ENCODE results near the gene CRLF2. TPM values are rescaled to one million over a fixed set of nuclear protein-coding genes. Genes with fewer than 3 reads are reported as not detected.
A peak's percentile ranks its signal among the peaks of the same experiment; 100 is the strongest.

CRLF2 gene
- total RNA-seq, 1 experiment from 2014 or later, result 0.34 TPM

DNA sequence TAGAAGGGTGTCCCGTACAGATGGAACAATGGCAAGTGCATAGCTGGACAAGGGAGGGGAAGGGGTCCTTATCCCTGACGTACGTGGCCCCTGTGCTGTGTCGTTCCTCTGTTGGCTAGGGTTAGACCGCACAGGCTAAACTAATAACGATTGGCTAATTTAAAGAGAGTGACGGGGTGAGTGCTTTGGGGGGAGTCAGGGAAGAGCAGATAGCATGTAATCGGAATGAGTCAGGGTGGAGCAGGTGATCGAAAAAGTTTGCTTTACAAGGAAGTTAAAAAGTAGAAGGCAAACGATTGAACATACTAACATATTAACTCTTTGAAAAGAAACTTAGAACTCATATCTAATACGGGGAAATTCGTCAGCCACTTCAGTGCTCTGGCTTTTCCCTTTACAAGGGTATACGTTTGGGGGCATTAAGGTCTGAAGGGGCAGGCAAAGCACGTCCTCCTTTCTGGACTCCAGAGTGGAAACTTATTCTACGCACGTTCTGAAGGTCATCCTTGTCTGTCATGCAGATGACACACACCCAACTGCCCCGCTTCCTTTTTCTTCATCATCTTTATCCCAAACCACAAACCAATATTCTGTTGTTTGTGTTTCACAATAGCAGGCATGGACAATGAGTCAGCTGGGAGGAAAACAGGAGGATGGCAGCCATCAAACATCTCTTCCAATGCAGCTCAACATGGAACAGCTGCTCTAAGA lies 10.2 kb upstream of the CRLF2 start:
- POLR2A ChIA-PET, result no interaction called here
- Histone ChIP-seq H3K27me3 (ENCODE audit: insufficient read depth, low read length) (no peaks in the 10 kb centered on the region), H3K79me2 (ENCODE audit: insufficient read depth, low read length) (no peaks in the 10 kb centered on the region), H3K4me2 (ENCODE audit: low read length) (peak overlapping the region; percentile 25), H3K9me3 (ENCODE audit: control insufficient read depth in 1 of 2, insufficient read depth in 1 of 2, low read depth in 1 of 2, low read length in 2 of 2) (no peaks in the 10 kb centered on the region), H3K9me2 (ENCODE audit: insufficient read depth) (no peaks in the 10 kb centered on the region), H3K36me3 (ENCODE audit: control insufficient read depth in 1 of 2, insufficient read depth in 2 of 2, low read length in 2 of 2) (no peaks in the 10 kb centered on the region), H2AFZ (ENCODE audit: low read depth, low read length, poor library complexity, severe bottlenecking) (no peak overlapping the region), H3K27ac (ENCODE audit: low read depth, low read length) (no peak overlapping the region), H4K20me1 (ENCODE audit: insufficient read depth) (no peaks in the 10 kb centered on the region), H3K9ac (ENCODE audit: low read length) (no peak overlapping the region), H3K4me1 (ENCODE audit: control insufficient read depth in 1 of 2, insufficient read depth in 2 of 2, low read length in 2 of 2) (peaks cover 0 to 9% of the 10 kb centered on the region in 2 experiments; a peak in 1 of 4 replicates), H3K4me3 (replicated peaks in 1 of 2; ENCODE audit: low read depth in 1 of 2, low read length in 2 of 2) (no peak overlapping the region)
- BruUV-seq (replicated peaks), result no TSS peak
- intact Hi-C loops (cut with micrococcal nuclease), result no loop called here
- TF ChIP-seq SP1 (IDR thresholded peaks at IDR 0.05; ENCODE audit: low read depth) (peak; percentile 23; the same call in 1 of the 2 replicates), ZFX (IDR thresholded peaks at IDR 0.05) (no peak), CEBPB (IDR thresholded peaks at IDR 0.05; ENCODE audit: low read depth) (peak; percentile 83)
- DNase-seq (ENCODE audit: low read depth, low spot score) (no peak), ATAC-seq (peak; percentile 34; the same call in 1 of the 2 replicates)
- CTCF ChIA-PET, result no interaction called here
- RAD21 ChIA-PET (ENCODE audit: low non-redundant PET in 1 of 2, low total read pairs in 2 of 2, uncharacterized antibody in 2 of 2, unreplicated experiment in 2 of 2), result no interaction called here

DNA sequence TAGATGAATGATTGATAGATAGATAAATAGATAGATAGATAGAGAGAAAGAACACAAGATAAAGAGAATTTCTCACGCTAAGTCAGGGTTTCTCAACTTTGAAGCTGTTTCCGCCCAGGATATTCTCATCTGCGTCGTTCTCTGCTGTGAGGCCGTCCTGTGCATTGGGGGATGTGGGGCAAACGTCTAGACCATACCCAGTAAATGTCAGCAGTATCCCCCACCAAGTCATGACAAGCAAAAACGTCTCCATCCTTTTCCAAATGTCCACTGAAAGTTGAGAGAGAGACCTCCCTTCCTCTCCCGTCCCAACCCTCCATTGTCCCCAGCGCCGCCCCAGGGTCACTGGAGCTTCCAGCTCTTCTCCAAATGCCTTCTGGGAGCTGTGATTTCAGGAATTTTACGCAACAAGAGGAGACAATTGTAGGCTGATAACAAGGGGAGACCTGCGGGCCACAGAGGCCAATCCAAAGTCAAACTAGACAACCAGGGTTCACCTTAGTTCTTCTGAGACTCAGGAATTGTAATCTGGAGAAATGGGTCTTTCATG lies 8.9 kb upstream of the CRLF2 start:
- Histone ChIP-seq H4K20me1 (ENCODE audit: insufficient read depth) (no peaks in the 10 kb centered on the region), H3K27me3 (ENCODE audit: insufficient read depth, low read length) (no peaks in the 10 kb centered on the region), H3K79me2 (ENCODE audit: insufficient read depth, low read length) (no peaks in the 10 kb centered on the region), H3K9me3 (ENCODE audit: control insufficient read depth in 1 of 2, insufficient read depth in 1 of 2, low read depth in 1 of 2, low read length in 2 of 2) (no peaks in the 10 kb centered on the region), H3K9ac (ENCODE audit: low read length) (no peak overlapping the region), H3K4me3 (replicated peaks in 1 of 2; ENCODE audit: low read depth in 1 of 2, low read length in 2 of 2) (no peak overlapping the region), H3K4me2 (ENCODE audit: low read length) (no peak overlapping the region), H3K27ac (ENCODE audit: low read depth, low read length) (no peak overlapping the region), H3K36me3 (ENCODE audit: control insufficient read depth in 1 of 2, insufficient read depth in 2 of 2, low read length in 2 of 2) (no peaks in the 10 kb centered on the region), H2AFZ (ENCODE audit: low read depth, low read length, poor library complexity, severe bottlenecking) (no peak overlapping the region), H3K4me1 (ENCODE audit: control insufficient read depth in 1 of 2, insufficient read depth in 2 of 2, low read length in 2 of 2) (peaks cover 0 to 9% of the 10 kb centered on the region in 2 experiments; a peak in 1 of 4 replicates), H3K9me2 (ENCODE audit: insufficient read depth) (no peaks in the 10 kb centered on the region)
- RAD21 ChIA-PET (ENCODE audit: low non-redundant PET in 1 of 2, low total read pairs in 2 of 2, uncharacterized antibody in 2 of 2, unreplicated experiment in 2 of 2), result no interaction called here
- POLR2A ChIA-PET, result no interaction called here
- no TSS peak for BruUV-seq (replicated peaks)
- no peak for TF ChIP-seq SP1 (IDR thresholded peaks at IDR 0.05; ENCODE audit: low read depth)
- no peak for TF ChIP-seq REST (IDR thresholded peaks at IDR 0.05; ENCODE audit: low read depth)
- no peak for TF ChIP-seq TCF7L2 (IDR thresholded peaks at IDR 0.05; ENCODE audit: borderline replicate concordance, extremely low read depth, insufficient read depth, insufficient read length)
- TF ChIP-seq MAX (IDR thresholded peaks at IDR 0.05), result no peak
- CTCF ChIA-PET, result no interaction called here
- ATAC-seq (no peak), DNase-seq (ENCODE audit: low read depth, low spot score) (no peak)
- intact Hi-C loops (cut with micrococcal nuclease), result no loop called here
